ENCODE measurements around the gene RPS2. TPM values are rescaled to one million over a fixed set of nuclear protein-coding genes. Genes with fewer than 3 reads are reported as not detected.
A peak's percentile ranks its signal among the peaks of the same experiment; 100 is the strongest.
"Not testable (repeated sequence)": the region's sequence is repeated elsewhere in the genome, so short reads cannot be mapped to it uniquely, and the experiment has no call there.

The RPS2 gene
- total RNA-seq, 1 donor from 2014 or later = 1,364 TPM

DNA sequence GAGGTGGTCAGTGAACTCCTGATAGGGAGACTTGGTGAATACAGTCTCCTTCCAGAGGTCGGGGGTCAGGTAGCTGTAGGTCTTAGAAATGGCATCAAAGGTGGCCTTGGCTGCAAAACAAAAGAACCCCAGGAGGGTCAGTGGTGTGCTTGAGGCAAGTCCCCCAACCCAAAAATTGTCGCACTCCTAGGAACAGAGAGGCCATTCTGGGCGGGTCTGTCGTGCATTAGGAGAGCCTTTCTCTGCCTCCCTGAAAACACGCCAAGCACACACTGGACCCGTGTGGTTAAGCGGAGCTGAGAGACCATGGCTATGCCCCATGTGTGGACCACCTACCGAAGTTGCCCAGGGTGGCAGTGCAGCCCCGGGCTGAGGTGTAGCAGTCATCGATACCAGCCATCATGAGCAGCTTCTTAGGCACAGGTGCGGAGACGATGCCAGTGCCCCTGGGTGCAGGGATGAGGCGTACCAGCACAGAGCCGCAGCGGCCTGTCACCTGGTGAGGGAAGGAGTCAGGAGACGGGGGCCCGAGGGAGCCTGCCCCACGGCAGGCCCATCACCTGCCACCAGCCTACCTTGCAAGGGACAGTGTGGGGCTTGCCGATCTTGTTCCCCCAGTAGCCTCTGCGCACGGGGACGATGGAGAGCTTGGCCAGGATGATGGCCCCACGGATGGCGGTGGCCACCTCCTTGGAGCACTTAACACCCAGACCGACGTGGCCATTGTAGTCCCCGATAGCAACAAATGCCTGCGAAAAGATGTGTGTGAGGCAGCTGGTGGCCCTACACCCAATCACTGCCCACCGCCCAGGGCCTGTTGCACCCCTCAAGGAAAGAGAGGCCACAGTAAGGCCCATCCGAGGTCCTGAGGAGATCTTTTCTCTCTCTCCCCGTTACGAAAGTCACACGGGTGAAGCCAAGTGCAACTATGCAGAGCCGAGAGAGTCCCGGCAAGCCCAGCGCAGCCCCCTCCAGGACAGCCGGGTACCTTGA is 2.2 kb downstream of the RPS2 start:
- not testable (repeated sequence) for DNase-seq

- no peak for DNase-seq
These were observed 3.0 kb downstream of the RPS2 start for GRCh38 chr16:1961651-1962067.

DNA sequence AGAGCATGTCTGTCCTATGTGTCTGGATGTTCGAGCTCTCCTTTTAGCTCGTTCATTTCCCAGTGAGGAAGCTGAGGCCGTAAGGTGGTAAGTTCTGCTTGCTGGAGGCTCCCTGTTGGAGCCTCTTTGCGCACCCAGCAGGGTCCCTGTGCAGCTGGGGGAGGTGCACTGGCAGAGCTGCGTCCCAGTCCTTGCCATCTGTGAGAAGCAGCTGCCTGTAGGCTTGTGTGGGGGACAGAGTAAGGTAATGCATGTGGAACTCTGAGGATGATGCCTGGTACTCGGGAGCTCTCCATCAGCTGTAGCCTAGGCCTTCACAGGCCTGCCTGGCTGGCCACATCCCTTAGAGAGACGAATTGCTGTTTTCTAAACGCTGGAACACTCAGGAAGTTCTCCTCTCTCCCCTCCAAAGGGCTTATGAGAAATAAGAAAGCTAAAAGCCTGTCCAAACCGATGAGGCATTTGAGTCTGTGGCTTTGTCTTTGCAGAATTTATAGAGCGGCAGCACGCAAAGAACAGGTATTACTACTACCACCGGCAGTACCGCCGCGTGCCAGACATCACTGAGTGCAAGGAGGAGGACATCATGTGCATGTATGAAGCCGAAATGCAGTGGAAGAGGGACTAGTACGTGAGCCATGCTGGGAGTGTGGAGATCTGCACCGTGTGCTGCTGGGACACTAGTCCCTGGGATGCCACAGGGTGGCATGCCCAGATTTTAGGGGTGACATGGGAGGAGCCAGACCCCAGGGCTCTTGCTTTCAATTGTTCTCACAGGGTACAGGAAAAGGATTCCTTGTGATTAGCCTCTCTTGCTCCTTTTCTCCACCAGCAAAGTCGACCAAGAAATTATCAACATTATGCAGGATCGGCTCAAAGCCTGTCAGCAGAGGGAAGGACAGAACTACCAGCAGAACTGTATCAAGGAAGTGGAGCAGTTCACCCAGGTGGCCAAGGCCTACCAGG is 3.7 kb downstream of the RPS2 start:
- no peak for DNase-seq

DNA sequence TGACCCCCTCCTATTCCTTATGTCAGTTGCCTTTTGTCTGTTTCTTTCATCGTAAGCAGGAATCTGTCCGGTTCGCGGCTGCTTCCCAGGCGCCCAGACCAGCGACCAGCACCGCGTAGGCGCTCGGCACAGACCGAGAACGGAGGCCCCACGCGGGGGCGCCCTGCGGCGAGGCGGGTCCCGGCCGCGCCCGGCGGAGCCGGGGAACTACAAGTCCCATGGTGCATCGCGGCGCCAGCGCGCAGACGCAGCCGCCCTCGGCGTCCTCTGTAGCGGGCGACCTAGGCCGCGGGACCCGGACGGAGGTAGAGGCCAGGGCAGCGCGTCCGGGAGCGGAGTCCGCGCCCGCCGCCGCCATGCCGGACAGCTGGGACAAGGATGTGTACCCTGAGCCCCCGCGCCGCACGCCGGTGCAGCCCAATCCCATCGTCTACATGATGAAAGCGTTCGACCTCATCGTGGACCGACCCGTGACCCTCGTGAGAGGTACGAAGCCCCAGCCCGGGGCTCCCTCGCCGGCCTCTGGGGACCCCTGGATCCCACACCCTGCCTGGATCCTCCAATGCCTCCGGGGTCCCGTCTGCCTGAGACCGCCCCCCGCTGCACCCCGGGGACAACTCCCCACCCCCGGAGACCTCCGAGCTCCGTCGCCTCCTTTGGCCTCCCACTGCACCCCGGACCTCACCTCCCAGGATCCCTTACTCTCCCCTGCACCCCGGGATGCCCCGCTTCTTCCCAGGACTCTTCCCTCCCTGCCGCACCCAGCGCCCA is 5.2 kb downstream of the RPS2 start, which contains the start of gene NDUFB10:
Gene NDUFB10, plus strand, starts transcription at position 270 of the 771 bp plus-strand sequence. Its CDS starts 87 bp downstream, at position 357.
- DNase-seq = peak; percentile 74

- no peak for DNase-seq
These were observed 5.8 kb downstream of the RPS2 start for GRCh38 chr16:1958715-1959268.

DNA sequence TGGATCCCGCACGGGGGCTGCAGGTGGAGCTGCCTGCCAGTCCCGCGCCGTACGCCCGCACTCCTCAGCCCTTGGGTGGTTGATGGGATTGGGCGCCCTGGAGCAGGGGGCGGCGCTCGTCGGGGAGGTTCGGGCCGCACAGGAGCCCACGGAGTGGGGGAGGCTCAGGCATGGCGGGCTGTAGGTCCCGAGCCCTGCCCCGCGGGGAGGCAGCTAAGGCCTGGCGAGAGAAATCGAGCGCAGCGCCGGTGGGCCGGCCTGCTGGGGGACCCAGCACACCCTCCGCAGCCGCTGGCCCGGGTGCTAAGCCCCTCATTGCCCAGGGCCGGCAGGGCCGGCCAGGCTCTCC is 6.5 kb downstream of the RPS2 start:
- not testable (repeated sequence) for DNase-seq

- DNase-seq = not testable (repeated sequence)
These were observed 7.0 kb downstream of the RPS2 start for GRCh38 chr16:1957434-1958142.

DNA sequence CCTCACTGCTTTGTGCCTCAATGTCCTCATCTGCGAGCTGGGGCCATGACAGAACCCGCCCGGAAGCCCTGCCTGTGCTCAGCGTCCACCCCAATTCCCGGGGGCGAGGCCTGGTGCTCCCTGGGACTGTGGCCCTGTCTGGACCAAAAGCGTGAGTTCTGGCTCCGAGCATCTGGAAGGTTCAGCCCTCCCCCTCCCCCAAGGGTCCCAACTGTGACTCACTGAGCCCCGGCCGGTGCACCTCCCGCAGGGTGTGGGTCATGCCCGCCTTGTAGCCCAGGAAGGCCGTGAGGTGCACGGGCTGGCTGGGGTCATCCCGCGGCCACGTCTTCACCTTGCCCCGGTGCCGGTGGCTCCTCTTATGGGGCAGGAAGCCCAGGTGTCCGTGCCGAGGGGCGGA is 10.9 kb downstream of the RPS2 start:
- no peak for DNase-seq

GRCh38 chr16:1950559-1950958 is 14.1 kb downstream of the RPS2 start:
- DNase-seq = no peak

DNA sequence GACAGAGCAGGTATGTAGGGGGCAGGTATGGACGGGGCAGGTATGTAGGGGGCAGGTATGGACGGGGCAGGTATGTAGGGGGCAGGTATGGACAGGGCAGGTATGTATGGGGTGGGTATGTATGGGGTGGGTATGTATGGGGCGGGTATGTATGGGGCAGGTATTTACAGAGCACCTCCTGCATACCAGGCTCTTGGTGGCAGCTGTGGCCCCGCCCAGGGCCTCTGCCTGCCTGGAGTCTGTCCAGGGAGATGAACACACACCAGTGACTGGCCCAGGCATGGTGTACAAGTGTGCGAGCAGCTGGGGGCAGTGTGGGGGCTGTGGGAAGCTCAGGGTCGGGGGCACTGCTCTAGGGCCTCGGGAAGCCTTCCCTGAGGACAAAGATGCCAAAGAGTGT is 14.6 kb downstream of the RPS2 start:
- no peak for DNase-seq

GRCh38 chr16:1949507-1949906 is 15.1 kb downstream of the RPS2 start:
- no peak for DNase-seq

DNA sequence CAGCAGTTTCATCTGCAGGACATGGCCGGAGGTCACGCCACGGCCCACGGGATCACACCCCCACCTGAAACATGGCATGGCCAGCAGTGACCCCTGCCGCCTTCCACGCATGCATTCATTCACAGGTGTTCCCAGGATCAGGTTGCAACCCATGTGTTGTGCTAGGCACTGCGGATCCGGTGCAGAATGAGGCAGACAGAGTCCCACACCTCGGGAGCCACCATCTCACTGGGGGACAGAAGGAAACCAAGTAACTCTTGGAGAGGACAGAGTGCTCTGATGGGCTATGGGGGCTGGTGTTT is 17.3 kb downstream of the RPS2 start:
- no peak for DNase-seq

DNA sequence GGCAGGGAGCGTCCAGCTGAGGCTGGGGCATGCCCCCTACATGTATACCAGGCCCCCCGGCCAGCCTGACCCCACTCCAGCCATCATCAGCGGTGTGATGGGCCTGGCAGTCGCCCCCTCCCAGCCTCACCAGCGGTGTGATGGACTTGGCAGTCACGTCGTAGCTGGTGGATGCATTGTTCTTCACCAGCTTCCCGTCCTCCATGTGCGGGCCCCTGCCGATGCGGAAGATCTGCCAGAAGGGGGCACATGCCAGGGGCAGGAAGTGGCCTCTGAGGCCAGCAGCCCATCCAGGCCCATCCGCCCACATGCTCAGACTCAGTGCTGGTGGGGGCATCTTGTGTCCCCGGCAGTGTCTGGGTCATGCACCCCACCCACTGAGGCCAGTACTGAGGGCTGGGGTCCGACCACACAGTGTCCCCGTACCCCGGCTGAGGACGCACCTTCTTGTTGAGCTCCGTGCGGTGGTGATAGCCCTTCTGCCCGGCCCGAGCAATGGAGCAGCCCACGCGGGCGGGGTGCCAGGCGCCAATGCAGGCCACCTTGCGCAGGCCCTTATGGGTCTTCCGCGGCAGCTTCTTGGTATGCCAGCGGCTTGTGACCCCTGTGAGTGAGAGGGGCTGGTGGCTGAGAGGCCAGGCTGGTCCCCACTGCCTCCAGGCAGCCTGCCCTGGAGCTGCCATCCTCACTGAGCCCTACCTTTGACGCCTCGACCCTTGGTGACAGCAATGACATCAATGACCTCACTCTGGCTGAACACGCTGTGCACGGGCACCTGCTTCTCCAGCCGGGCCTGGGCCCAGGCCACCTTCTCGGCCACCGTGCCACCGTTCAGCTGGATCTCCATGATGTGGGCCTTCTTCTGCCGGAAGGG is 17.9 kb downstream of the RPS2 start:
- no peak for DNase-seq

- no peak for DNase-seq
These were observed 18.9 kb downstream of the RPS2 start for GRCh38 chr16:1945559-1946391.

DNA sequence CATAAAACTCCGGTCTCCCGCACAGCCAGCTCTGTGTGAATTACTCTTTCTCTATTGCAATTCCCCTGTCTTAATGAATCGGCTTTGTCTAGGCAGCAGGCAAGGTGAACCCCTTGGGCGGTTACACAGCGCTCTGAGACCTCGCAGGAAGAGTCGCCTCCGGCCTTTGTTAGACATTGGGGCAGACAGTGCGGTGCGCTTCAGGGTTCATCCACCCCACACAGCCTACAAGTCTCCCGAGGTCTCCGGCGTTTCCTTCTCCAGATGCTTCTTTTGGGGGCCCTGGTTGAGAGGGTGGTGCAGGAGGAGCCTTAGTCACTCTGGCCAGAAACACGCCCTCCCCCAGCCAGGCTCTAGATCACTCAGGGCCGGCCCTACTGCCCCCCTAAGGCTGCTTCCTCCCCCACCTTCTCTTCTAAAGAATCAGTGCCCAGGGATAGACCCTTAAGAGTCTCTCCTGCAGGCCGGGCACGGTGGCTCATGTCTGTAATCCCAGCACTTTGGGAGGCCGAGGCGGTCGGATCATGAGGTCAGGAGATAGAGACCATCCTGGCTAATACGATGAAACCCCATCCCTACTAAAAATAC is 19.9 kb downstream of the RPS2 start:
- DNase-seq = no peak

DNA sequence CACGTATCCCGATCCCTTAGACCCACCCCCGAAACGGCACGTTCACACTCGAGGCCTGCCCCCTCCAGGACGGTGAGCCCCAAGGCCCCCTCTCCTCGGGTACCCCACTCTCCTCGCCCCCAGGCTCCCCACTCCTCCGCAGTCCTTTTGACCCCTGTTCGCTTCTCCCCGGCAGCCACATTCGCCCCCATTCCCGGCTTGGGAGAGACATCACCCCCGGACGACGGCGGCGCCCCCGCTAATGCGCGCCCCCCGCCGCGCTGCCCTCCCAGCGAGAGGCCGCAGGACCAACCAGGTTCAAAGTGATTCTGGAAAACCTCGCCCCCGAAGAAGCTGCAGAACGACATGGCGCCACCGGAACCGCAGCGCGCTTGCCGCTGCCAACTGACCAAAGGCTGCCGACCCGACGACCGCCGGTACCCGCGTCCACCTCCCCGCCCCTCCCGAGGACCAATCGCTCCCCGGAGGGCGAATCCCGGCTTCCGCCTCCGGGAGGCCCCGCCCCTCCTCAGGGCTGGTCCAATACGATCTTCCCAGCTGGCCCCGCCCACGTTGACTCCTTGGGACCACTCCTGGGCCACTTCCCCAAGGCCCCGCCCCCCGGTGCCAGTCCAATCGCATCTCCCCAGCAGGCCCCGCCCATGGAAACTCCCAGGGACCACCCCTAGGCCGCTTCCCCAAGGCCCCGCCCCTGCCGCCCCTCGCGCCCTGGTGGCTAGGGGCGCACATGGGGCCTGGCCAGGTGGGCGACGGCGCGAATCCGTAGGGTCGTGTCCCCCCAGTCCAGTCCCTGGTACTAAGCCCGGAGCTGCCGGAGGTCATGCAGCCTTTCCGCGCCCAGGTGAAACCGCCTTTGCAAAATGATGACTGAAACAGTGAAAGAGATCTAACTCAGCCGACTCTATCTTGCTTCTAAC is 21.6 kb downstream of the RPS2 start, which contains the start of gene MSRB1:
Gene MSRB1, minus strand, starts transcription at position 390 of the 917 bp plus-strand sequence. Its CDS starts 43 bp downstream, at position 347.
- peak; percentile 94 for DNase-seq

DNA sequence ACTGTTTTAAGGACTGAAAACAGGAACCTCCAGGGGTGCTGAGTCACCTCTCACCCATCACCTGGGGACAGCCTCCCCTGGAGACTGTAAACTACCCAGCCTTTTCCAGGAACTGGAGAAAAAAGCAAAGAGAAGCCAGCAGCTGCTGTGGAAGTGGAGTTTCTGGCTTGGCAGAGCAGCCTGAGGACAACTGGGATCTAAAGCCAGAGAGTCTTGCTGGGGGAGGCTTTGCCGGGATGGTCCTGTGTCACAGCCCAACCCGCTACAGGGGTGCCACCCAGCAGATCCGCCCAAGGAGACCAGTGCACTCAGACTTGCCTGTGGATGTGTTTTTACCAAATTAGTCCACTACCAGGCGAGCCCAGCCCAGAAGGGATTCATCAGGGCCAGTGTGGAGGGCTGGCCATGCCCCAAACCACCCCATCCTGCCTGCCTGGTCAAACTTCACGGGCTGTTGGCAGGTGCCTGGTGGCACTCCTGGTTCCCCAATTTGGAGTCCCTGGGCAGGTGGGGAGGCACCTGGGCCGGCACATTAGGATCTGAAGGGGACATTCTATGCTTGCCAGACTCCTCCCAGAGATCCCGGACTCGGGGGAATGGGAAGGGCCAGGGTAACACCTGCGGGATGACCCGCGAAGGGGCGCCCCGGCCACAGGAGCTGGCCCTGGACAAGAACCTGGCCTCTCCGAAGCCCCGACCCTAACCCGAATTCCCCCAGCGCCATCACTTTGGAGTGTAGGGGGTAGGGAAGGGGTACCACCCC is 22.4 kb downstream of the RPS2 start:
- DNase-seq = no peak
